Activated naive CD4-positive, alpha-beta T cell treated with anti-CD3 and anti-CD28 coated beads, Interleukin-2, amount 10 ng/mL, durations not matched to agents 7 days and 5 days (primary cell): Measurements from ENCODE around the gene ALDOB.

Experiments used
- CTCF ChIA-PET: fragments of 350-600 bp; sonication (Branson Sonifier 250); formaldehyde crosslinking; loops from one replicate; lab custom pipeline; 2021; ENCODE audit warnings: antibody characterized with exemption; lab: Charles Lee
- DNase-seq: peaks from one replicate; pipeline ENCODE4 v3.0.0-alpha.2; 2020
- H3K27ac Mint-ChIP-seq: one replicate; pipeline ENCODE4 v1.8.0; 2021; ENCODE audit warnings: mild to moderate bottlenecking, moderate library complexity, mixed read lengths
- H3K27me3 Mint-ChIP-seq: one replicate; pipeline ENCODE4 v1.8.0; 2021; ENCODE audit warnings: mild to moderate bottlenecking, mixed read lengths
- H3K36me3 Mint-ChIP-seq: one replicate; pipeline ENCODE4 v1.8.0; 2021; ENCODE audit warnings: mixed read lengths
- H3K4me1 Mint-ChIP-seq: one replicate; pipeline ENCODE4 v1.8.0; 2021; ENCODE audit warnings: mixed read lengths
- H3K4me3 Mint-ChIP-seq: one replicate; pipeline ENCODE4 v1.8.0; 2021; ENCODE audit warnings: mild to moderate bottlenecking, moderate library complexity, mixed read lengths
- H3K9me3 Mint-ChIP-seq: one replicate; pipeline ENCODE4 v1.8.0; 2021; ENCODE audit warnings: mixed read lengths

The ALDOB gene

GRCh38 chr9:101448680-101449070, 13.1 kb upstream of the ALDOB start:
- H3K27ac Mint-ChIP-seq, result no peak overlapping the region

DNA sequence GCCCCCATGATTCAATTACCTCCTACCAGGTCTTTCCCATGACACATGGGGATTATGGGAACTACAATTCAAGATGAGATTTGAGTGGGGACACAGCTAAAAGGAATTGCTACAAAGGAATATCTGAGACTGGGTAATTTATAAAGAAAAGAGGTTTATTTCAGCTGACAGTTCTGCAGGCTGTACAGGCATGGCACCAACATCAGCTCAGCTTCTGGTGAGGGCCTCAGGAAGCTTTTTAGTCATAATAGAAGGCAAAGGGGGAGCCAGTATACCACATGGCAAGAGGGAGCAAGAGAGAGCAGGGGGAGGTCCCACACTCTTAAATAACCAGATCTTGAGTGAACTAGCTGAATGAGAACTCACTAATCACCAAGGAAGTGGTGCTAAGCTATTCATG, 11.2 kb upstream of the ALDOB start:
- peaks cover 5% of the 10 kb centered on the region for H3K4me1 Mint-ChIP-seq
- CTCF ChIA-PET, result interaction anchor here (1.5 kb wide), 1 partner anchor 12 kb away, joined by 4 read pairs; no protein-coding TSS in a partner anchor
- H3K36me3 Mint-ChIP-seq, result no peaks in the 10 kb centered on the region
- H3K27ac Mint-ChIP-seq, result no peak overlapping the region
- no peak for DNase-seq
- peaks cover 44% of the 10 kb centered on the region for H3K27me3 Mint-ChIP-seq
- H3K9me3 Mint-ChIP-seq, result no peaks in the 10 kb centered on the region
- H3K4me3 Mint-ChIP-seq, result no peak overlapping the region

More at GRCh38 chr9:101448680-101449070, 13.1 kb upstream of the ALDOB start:
- Mint-ChIP-seq H3K4me1 (peaks cover 5% of the 10 kb centered on the region), H3K4me3 (peak overlapping the region; percentile 33), H3K27me3 (peaks cover 45% of the 10 kb centered on the region), H3K36me3 (no peaks in the 10 kb centered on the region), H3K9me3 (no peaks in the 10 kb centered on the region)
- DNase-seq, result no peak
- CTCF ChIA-PET, result interaction anchor here (1.0 to 2.2 kb wide), 5 partner anchors 10 to 81 kb away, joined by 3 to 14 read pairs (median 6); no protein-coding TSS in a partner anchor

DNA sequence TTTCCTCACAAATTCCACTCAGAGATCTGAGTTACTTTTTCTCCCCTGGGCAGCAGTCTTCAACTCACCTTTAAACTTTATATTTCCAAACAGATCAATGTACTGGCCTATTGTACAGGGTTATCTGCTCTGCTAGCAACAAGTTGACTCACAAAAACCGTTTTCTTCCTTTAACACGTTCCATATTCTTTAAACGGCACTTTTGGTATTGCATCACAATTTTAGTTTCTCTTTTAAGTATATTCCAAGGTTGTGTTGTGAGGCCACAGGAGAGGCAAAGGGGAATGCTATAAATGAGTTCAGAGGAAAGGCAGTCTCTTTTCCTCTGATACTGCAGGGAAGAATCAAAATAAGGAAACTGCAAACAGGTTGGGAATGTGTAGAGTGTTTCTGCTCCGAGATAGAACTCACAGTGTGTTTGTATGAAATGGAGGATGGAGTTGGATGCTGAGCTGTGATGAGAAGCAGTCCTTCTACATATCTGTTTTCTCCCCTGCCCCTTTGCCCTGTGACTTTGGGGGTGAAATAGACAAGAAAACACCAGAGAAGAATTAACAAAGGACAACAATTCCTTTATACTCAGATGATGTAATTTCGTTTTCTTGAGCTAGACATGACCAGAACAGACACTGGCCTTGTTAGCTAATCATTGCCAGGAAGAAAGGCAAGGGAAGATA, 9.9 kb upstream of the ALDOB start:
- Mint-ChIP-seq H3K9me3 (no peaks in the 10 kb centered on the region), H3K36me3 (no peaks in the 10 kb centered on the region), H3K27me3 (peaks cover 38% of the 10 kb centered on the region), H3K4me1 (peaks cover 5% of the 10 kb centered on the region), H3K27ac (no peak overlapping the region), H3K4me3 (no peak overlapping the region)
- no peak for DNase-seq
- CTCF ChIA-PET, result interaction anchor here (1.5 kb wide), 1 partner anchor 13 kb away, joined by 4 read pairs; no protein-coding TSS in a partner anchor

DNA sequence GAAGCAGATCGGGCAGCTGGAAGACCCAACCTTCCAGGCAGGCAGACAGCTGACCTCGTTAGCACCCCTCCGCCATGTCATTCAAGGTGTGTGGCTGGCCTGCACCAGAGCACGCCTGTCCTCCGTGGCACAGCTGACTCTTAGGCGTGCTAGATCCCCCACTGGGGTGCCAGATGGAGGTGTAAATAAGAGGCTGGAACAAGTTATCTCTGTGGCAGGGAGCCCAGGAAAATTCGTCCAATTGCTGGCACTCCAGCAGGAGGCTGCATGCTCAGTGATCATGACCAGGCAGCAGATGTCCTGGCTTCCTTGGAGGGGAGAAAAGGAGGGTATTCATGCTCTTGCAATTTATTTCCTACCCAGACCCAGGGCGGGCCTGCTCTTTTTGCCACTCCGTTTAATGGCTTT, 7.8 kb upstream of the ALDOB start:
- Mint-ChIP-seq H3K4me3 (no peak overlapping the region), H3K9me3 (no peaks in the 10 kb centered on the region), H3K4me1 (peaks cover under 1% of the 10 kb centered on the region), H3K27me3 (peaks cover 21% of the 10 kb centered on the region), H3K36me3 (no peaks in the 10 kb centered on the region), H3K27ac (no peak overlapping the region)
- DNase-seq, result no peak
- CTCF ChIA-PET, result no interaction called here

GRCh38 chr9:101442736-101443135, 7.2 kb upstream of the ALDOB start:
- H3K9me3 Mint-ChIP-seq, result no peaks in the 10 kb centered on the region
- no peak for DNase-seq
- no peaks in the 10 kb centered on the region for H3K4me1 Mint-ChIP-seq
- no peaks in the 10 kb centered on the region for H3K36me3 Mint-ChIP-seq
- H3K27me3 Mint-ChIP-seq, result peaks cover 23% of the 10 kb centered on the region
- H3K27ac Mint-ChIP-seq, result no peak overlapping the region
- CTCF ChIA-PET, result no interaction called here
- H3K4me3 Mint-ChIP-seq, result no peak overlapping the region

DNA sequence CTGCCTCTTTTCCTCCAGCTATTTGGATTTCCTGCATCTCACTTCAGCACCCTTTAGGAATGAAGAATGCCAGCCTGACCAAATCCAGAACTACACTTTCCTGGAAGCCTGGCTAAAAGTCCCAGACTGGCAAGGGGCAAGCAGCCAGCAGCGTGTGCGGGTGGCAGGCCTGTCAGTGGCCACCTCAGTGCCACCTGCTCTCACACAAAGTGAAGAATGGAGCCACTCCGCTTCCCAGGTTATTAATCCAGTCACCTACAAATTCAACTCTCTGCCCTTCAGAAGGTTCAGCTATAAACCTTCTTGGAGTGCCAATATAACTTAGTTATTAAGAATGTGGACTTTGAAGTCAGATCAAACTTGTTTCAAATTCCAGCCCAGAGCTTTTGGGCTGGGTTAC, 6.7 kb upstream of the ALDOB start:
- no peak for DNase-seq
- H3K27ac Mint-ChIP-seq, result no peak overlapping the region
- H3K9me3 Mint-ChIP-seq, result no peaks in the 10 kb centered on the region
- CTCF ChIA-PET, result no interaction called here
- no peaks in the 10 kb centered on the region for H3K36me3 Mint-ChIP-seq
- H3K4me3 Mint-ChIP-seq, result no peak overlapping the region
- H3K4me1 Mint-ChIP-seq, result no peaks in the 10 kb centered on the region
- peaks cover 24% of the 10 kb centered on the region for H3K27me3 Mint-ChIP-seq

- Mint-ChIP-seq H3K36me3 (no peaks in the 10 kb centered on the region), H3K27me3 (peaks cover 14% of the 10 kb centered on the region), H3K4me1 (no peaks in the 10 kb centered on the region), H3K9me3 (no peaks in the 10 kb centered on the region), H3K4me3 (no peak overlapping the region), H3K27ac (no peak overlapping the region)
- no peak for DNase-seq
- CTCF ChIA-PET, result no interaction called here
These were observed 5.2 kb upstream of the ALDOB start for GRCh38 chr9:101440714-101441230.

- H3K9me3 Mint-ChIP-seq, result no peaks in the 10 kb centered on the region
- H3K27ac Mint-ChIP-seq, result no peak overlapping the region
- no peak overlapping the region for H3K4me3 Mint-ChIP-seq
- CTCF ChIA-PET, result no interaction called here
- DNase-seq, result no peak
- H3K36me3 Mint-ChIP-seq, result no peaks in the 10 kb centered on the region
- no peaks in the 10 kb centered on the region for H3K4me1 Mint-ChIP-seq
- H3K27me3 Mint-ChIP-seq, result peaks cover 19% of the 10 kb centered on the region
These were observed 2.9 kb upstream of the ALDOB start for GRCh38 chr9:101438523-101438922.

DNA sequence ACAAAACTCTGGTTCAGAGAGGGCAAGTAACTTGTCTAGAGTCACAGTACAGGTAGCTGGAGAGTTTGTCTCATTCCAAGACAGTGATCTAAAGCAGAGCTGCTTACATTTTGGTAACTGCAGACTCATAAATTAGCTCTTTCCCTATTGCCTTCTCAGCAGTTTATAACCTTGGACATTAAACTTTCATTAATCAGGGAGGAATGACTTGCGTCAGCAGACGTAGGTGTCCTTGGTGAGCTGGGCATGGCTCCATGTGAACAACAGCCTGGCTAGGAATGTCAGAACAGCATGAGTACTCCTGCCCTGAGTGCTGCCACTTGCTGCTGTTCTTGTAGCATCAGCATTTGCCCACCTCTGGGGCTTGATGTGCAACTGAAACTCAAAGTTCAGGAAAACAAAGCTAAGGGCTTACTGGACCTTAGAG, 2.2 kb upstream of the ALDOB start:
- no peak overlapping the region for H3K27ac Mint-ChIP-seq
- peaks cover 16% of the 10 kb centered on the region for H3K27me3 Mint-ChIP-seq
- DNase-seq, result no peak
- CTCF ChIA-PET, result no interaction called here
- no peaks in the 10 kb centered on the region for H3K4me1 Mint-ChIP-seq
- H3K4me3 Mint-ChIP-seq, result no peak overlapping the region
- no peaks in the 10 kb centered on the region for H3K9me3 Mint-ChIP-seq
- H3K36me3 Mint-ChIP-seq, result no peaks in the 10 kb centered on the region

- CTCF ChIA-PET, result no interaction called here
- DNase-seq, result no peak
- Mint-ChIP-seq H3K27ac (no peak overlapping the region), H3K4me1 (no peaks in the 10 kb centered on the region), H3K36me3 (no peaks in the 10 kb centered on the region), H3K9me3 (no peaks in the 10 kb centered on the region), H3K4me3 (no peak overlapping the region), H3K27me3 (peaks cover 10% of the 10 kb centered on the region)
These were observed 576 bp downstream of the ALDOB start for GRCh38 chr9:101434998-101435397.

DNA sequence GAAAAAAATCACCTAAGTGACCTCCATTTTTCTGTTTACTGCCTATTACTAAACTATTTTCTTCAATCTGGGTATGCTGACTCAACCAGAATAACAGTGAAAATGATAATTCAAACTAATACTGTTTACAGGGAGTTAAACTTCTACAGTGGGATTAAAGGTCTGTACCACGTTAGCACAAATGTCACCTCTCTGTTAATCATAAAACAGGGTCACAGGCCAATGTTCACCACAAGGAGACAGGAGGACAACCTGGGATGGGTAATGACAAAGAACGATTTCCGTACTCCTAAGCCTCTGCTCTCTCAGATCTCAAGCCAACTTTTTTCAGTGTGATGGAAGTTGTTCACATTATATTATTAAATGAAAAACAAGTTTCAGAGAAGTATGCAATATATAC, 2.3 kb downstream of the ALDOB start:
- Mint-ChIP-seq H3K4me3 (no peak overlapping the region), H3K27ac (no peak overlapping the region), H3K36me3 (no peaks in the 10 kb centered on the region), H3K27me3 (peaks cover 17% of the 10 kb centered on the region), H3K4me1 (no peaks in the 10 kb centered on the region), H3K9me3 (no peaks in the 10 kb centered on the region)
- no peak for DNase-seq
- CTCF ChIA-PET, result no interaction called here

GRCh38 chr9:101432740-101433139, 2.8 kb downstream of the ALDOB start:
- no peak overlapping the region for H3K4me3 Mint-ChIP-seq
- no peak for DNase-seq
- peaks cover 15% of the 10 kb centered on the region for H3K27me3 Mint-ChIP-seq
- H3K4me1 Mint-ChIP-seq, result no peaks in the 10 kb centered on the region
- no peaks in the 10 kb centered on the region for H3K36me3 Mint-ChIP-seq
- H3K9me3 Mint-ChIP-seq, result no peaks in the 10 kb centered on the region
- CTCF ChIA-PET, result no interaction called here
- no peak overlapping the region for H3K27ac Mint-ChIP-seq

GRCh38 chr9:101432171-101432570, 3.4 kb downstream of the ALDOB start:
- Mint-ChIP-seq H3K27me3 (peaks cover 14% of the 10 kb centered on the region), H3K4me1 (no peaks in the 10 kb centered on the region), H3K4me3 (no peak overlapping the region), H3K9me3 (no peaks in the 10 kb centered on the region), H3K27ac (no peak overlapping the region), H3K36me3 (no peaks in the 10 kb centered on the region)
- DNase-seq, result no peak
- CTCF ChIA-PET, result no interaction called here

DNA sequence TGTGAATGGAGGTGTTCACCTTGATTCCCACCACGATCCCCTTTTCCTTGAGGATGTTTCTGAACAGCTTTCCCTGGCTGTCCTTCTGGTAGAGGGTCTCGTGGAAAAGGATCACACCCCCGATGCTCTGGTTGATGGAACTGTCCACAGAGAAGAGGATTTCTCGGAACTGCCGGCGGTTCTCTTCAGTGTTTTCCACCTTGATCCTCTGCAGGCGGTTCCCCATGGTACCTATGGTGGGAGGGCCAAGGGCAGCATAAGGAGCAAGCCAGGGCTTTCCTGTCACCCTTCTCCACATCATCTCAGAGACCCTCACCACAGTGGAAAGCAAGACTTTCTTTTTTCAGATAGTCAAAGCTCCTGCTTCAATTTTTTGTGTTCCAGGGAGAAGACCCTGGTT, 5.8 kb downstream of the ALDOB start:
- Mint-ChIP-seq H3K9me3 (no peaks in the 10 kb centered on the region), H3K27ac (no peak overlapping the region), H3K4me1 (no peaks in the 10 kb centered on the region), H3K36me3 (no peaks in the 10 kb centered on the region), H3K27me3 (peaks cover 14% of the 10 kb centered on the region), H3K4me3 (no peak overlapping the region)
- no peak for DNase-seq
- CTCF ChIA-PET, result no interaction called here

GRCh38 chr9:101428909-101429308, 6.7 kb downstream of the ALDOB start:
- Mint-ChIP-seq H3K27me3 (peaks cover 12% of the 10 kb centered on the region), H3K4me3 (no peak overlapping the region), H3K36me3 (no peaks in the 10 kb centered on the region), H3K27ac (no peak overlapping the region), H3K4me1 (no peaks in the 10 kb centered on the region), H3K9me3 (peaks cover 2% of the 10 kb centered on the region)
- CTCF ChIA-PET, result no interaction called here
- no peak for DNase-seq
